Activated gamma-delta T cell treated with anti-CD3 and anti-CD28 coated beads, Interleukin-2, amount 50 U/mL, for 16 hours (primary cell): ENCODE data around the gene NCBP2.

Source experiments
- DNase-seq: peaks from one replicate; pipeline ENCODE4 v3.0.0-alpha.2; 2020; ENCODE audit warnings: low read depth

Gene NCBP2

GRCh38 chr3:196942226-196942914, at the start of gene NCBP2:
TSS of gene NCBP2 (minus strand) at chr3:196942528. CDS start at chr3:196942503, 25 bp downstream.
- peak; percentile 99 for DNase-seq

- no peak for DNase-seq
Measured at GRCh38 chr3:196991581-196992460, 49.5 kb upstream of the NCBP2 start.

- no peak for DNase-seq
Measured at GRCh38 chr3:196990601-196991007, 48.3 kb upstream of the NCBP2 start.

- no peak for DNase-seq
Measured at GRCh38 chr3:196989721-196990262, 47.5 kb upstream of the NCBP2 start.

GRCh38 chr3:196988241-196989029, 46.1 kb upstream of the NCBP2 start:
- DNase-seq: no peak

- no peak for DNase-seq
Measured at GRCh38 chr3:196987022-196987421, 44.7 kb upstream of the NCBP2 start.

DNA sequence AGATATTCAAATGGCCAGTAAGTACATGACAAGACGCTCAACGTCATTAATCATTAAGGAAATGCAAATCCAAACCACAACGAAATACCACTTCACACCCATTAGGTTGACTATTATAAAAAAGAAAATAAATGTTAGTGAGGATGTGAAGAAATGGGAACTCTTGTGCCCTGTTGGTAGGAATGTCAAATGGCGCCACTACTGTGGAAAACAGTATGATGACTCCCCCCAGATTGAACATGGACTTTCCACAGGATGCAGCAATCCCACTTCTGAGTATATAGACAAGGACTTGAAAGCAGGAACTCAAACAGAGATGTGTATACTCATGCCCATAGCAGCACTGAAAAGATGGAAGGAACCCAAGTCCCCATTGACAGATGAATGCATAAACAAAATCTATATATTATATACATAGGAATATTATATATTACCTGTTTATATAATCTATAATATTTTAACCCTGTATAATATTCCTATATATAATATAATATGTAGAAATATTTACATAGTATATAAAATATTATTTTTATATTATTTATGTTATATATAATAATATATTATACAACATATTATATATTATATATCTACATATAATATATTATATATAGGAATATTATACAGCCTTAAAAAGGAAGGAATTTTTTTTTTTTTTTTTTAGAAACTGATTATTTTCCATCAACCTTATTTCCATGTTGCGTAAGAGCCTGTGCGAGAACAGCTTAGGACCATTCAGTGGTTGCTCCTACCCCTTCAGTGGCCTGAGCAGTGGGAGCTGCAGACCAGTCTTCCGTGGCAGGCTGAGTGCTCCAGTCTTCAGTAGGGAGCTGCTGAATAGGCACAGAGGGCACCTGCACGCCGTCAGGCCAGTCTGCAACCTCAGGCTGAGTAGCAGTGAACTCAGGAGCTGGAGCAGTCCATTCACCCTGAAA, 43.9 kb upstream of the NCBP2 start:
- no peak for DNase-seq

- DNase-seq: no peak
Measured at GRCh38 chr3:196985298-196985697, 43.0 kb upstream of the NCBP2 start.

DNA sequence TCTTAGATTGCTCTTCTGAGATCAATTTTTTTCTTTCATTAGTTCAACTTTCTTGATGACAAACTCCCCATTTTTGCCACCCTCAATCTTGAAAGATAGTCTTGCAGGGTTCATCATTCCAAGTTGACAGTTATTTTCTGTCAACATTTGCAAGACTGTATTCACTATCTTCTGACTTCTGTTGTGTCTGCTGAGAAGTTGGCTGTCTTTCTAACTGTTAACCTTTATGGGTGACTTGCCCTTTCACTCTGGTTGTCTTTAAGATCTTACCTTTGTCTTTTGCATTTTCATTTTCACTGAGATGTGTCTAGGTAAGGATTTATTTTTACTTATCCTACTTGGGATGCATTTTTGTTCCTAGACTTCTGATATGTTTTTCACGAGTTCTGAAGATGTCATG, 40.9 kb upstream of the NCBP2 start:
- no peak for DNase-seq

GRCh38 chr3:196981657-196982056, 39.3 kb upstream of the NCBP2 start:
- DNase-seq: no peak

GRCh38 chr3:196979545-196979944, 37.2 kb upstream of the NCBP2 start:
- no peak for DNase-seq

DNA sequence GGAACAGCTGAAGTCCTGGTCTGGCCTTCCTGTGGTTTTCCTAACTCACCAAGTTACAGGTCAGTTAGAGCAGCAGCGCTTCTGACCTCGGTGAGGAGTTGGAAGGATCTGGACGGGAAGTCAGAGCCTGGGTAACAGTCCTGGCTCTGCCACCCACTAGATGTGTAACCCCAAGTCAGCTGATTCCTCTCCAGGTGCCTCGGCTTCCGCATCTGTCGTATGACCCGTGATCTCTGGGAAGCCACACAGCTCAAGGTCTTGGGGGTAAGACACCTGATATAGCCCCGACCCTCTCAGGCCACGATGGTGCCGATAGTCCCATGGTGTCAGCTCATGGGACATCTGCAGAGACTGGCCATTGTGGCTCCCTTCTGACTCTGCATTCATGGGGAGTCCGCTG, 34.6 kb upstream of the NCBP2 start:
- DNase-seq: no peak

DNA sequence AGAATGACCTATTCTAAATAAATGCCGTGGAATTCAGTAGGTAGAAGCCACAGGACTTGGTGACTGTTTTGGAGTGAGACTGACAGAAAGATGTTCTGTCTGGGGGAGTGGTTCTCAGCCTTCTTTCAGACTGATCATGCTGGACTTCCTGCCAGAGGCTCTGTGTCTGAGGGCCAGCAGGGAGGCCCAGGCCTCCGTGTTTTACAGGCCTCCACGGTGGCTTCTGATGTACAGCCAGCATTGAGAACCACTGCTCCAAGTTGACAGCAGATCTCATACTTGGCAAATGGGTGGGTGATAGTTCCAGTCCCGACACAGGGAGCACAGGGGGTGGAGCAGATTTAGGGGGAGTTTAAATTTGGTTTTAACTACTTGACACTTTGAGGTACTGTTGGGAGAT, 33.0 kb upstream of the NCBP2 start:
- DNase-seq: no peak

DNA sequence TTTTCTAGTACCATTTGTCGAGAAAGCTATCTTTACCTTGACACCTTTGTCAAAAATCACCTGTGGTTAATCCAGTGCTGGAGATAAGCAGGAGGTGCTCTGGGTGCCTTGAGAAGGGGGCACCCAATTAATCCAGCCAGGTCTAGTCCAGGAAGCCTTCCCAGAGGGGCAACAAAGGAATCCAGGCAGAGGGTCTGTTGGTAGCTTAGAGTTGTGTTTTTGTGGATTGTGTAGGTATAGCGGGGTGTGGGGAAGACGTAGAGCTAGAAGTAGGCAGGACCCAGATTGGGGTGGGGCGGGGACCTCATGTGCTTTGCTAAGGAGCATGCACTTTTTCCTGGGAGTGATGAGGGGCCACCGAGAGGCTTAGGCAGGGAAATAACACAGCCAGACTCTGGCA, 32.3 kb upstream of the NCBP2 start:
- no peak for DNase-seq

DNA sequence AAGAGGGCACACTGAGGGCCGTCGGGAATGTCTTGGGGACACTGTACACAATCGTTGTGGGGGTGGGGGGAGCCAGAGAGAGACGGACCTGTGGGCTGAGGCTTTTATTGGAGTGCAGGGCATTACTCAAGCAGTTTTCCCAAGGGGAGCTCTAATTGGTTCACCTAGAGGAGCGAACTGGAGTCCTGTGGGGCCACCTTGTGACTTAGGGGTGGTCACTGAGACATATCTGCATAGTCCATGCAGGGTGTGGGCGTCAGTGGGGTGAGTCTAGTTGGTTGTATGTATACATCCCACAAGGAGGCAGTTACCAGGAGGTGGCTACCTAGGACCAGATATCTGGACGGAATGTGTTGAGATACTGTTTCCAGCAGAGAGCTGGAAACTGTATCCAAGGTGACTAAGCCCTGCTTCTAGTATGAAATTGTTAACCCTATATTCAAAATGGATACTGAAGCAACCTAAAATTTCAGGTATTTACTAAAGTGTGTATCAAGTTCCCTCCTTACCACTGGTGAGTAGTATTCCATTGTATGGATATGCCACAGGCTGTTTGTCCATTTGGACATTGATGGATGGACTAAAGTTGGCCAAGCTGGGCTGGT, 28.9 kb upstream of the NCBP2 start:
- DNase-seq: no peak

DNA sequence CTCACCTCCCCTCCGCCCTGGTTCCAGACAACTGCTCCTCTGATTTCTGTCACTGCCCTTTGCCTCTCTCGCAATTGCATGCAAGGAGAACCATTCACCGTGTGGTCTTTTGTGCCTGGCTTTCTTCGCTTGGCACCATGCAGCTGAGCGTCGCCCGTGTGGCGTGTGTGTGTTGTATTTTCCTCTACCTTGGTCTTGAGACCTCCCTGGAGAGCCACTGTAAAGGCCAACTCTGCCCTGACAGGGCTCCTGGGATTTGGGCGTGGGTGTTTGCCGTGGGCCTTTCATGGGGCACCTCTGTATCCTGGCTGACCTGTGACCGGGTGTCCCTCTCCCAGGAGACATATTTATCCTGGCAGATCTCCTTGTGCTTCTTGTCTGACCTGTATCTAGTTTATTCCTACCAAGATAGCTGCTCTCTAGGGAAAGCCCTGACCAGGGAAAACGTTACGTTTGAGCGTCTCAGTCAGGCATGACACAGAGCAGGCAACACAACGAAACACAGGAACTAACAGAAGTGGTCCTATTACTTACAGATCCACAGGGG, 28.3 kb upstream of the NCBP2 start:
- no peak for DNase-seq

- peak; percentile 49 for DNase-seq
Measured at GRCh38 chr3:196969660-196970546, 27.6 kb upstream of the NCBP2 start.

GRCh38 chr3:196969134-196969659, 26.9 kb upstream of the NCBP2 start:
- no peak for DNase-seq
